Peyer's patch (tissue), 4 donors: ENCODE measurements around the gene DDX4.

Experiments used
- POLR2A ChIP-seq, 2 donors: fragments of 450-650 bp; IDR thresholded peaks; one replicate each; pipeline ENCODE4 v1.5.1; 2017; ENCODE audit warnings: antibody characterized with exemption in 2 of 2, mild to moderate bottlenecking in 2 of 2, moderate library complexity in 2 of 2
- TF ChIP-seq, protein P1 (sequence below), 6 experiments: fragments of 450-650 bp in 4 of 6; fragments of 200-600 bp in 2 of 6; sonication (generic) in 1 of 6; IDR thresholded peaks; one replicate each; pipeline ENCODE4 v1.5.1; 2017 to 2019; ENCODE audit warnings: antibody characterized with exemption in 6 of 6, mild to moderate bottlenecking in 3 of 6, moderate library complexity in 1 of 6

DNA sequence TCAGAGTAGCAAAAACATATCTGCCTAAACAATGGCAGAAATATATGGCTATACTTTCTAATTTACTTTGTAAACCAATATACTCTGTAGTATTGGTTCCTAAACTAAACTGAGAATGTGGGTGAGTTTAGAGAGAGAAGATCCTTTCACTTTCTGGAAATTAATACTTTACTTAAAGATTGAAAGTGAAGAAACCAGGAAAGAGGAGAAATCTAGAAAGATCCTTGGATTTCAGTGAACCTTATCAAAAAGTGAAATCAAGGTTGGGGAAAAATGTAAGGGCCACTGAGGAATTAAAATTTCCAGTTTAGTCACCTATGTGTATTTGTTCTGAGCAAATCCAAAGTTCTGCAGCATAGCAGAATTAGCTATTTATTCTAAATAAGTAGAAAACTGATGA, 31.6 kb upstream of the DDX4 start:
- TF ChIP-seq, protein P1, sequence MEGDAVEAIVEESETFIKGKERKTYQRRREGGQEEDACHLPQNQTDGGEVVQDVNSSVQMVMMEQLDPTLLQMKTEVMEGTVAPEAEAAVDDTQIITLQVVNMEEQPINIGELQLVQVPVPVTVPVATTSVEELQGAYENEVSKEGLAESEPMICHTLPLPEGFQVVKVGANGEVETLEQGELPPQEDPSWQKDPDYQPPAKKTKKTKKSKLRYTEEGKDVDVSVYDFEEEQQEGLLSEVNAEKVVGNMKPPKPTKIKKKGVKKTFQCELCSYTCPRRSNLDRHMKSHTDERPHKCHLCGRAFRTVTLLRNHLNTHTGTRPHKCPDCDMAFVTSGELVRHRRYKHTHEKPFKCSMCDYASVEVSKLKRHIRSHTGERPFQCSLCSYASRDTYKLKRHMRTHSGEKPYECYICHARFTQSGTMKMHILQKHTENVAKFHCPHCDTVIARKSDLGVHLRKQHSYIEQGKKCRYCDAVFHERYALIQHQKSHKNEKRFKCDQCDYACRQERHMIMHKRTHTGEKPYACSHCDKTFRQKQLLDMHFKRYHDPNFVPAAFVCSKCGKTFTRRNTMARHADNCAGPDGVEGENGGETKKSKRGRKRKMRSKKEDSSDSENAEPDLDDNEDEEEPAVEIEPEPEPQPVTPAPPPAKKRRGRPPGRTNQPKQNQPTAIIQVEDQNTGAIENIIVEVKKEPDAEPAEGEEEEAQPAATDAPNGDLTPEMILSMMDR (IDR thresholded peaks at IDR 0.05), result no peak
- no peak for TF ChIP-seq POLR2A (IDR thresholded peaks at IDR 0.05)
